HG03469 (cell line): Measurements from ENCODE around the gene CD300LF.

Experiments
- ATAC-seq: cut with Tn5 transposase; IDR thresholded peaks from one replicate; pipeline ENCODE4 v1.9.1; 2021; ENCODE audit warnings: mild to moderate bottlenecking, moderate library complexity, moderate number of reproducible peaks; ENCODE audit not compliant: unreplicated experiment

CD300LF gene

DNA sequence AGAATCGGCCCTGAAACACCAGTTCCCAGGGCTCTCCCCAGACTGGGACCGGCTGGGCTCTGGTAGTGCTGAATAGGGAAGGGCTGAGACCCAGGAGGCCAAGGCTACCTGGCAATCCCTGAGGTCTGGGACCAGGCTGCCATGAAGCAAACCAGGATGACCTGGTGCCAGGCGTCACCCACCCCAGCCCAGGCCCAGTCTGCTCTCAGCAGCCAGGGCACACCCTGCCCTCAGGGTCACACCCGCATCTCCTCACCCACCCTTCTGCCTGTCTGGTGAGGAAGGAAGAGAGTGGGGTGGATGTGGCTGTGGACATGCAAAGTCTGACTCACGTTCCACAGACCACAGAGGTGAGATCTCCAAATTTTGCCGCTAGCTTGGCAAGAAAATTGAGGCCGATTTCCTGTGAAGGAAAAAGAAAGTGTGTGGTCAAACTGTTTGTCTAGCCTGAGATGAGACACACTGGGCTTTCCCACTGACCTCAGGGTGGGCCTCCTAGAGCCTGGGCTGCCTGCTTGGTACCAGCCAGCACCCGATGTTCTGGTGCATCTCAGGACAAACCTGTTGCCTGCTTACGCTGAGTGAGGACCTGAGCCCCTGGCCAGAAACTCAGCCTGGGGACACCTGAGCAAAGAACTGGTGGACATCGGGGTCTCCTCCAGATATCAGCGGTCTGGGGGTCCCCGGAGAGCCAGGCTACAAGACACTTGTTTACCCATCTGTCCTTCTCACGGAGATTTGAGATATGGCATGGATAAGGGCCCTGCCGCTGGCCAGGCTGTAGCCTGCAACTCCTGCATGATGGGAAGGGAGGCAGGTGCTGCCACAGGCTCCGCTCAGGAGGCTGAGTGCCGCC lies 18.0 kb upstream of the CD300LF start:
- ATAC-seq, result no peak

DNA sequence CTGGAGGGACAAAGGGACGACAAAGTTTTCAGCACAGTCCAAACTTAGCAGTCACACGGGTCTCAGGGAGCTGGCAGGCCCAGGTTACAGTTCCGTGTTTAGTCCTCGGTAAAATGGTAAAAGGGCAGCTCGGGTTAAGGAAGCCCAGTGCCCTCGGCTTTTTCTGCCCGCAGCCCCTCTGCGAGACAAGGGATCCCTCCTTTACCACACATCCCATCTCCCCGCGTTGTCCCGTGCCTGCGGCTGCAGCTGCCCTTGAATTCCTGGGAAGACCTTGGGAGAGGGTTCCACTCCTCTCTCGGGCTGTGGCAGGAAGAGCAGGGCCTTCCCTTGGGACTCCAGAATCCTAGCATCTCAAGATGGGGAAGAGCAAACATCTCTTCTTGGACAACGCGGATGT lies 17.1 kb upstream of the CD300LF start:
- no peak for ATAC-seq

DNA sequence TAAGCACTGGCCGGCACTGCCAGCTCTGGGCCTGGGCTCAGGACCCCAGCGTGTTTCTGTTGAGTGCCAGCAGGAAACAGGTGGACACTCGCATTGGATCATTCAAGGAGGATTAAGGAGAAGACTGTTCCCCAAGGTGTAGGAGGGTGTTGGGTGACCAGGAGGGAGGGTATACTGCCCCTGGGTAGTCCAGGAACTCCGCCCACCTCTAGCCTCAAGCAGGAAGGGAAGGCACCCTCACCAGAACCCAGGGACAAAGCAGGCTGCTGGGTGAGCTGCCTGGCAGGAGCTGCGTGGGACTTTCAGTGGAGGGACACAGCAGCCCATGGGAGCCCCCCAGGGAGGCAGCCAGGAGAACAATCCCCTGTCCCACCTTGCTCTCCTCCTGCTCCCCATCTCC lies 16.6 kb upstream of the CD300LF start:
- ATAC-seq, result no peak

DNA sequence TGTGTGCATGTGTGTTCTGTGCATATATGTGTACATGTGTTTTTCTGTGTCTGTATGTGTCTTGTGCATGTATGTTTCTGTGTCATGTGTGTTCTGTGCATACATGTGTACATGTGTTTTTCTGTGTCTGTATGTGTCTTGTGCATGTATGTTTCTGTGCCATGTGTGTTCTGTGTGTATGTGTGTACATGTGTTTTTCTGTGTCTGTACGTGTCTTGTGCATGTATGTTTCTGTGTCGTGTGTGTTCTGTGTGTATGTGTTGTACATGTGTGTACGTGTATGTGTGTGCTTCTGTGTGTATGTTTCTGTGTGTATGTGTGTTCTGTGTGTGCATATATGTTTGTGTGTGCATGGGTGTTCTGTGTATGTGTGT lies 16.0 kb upstream of the CD300LF start:
- no peak for ATAC-seq

DNA sequence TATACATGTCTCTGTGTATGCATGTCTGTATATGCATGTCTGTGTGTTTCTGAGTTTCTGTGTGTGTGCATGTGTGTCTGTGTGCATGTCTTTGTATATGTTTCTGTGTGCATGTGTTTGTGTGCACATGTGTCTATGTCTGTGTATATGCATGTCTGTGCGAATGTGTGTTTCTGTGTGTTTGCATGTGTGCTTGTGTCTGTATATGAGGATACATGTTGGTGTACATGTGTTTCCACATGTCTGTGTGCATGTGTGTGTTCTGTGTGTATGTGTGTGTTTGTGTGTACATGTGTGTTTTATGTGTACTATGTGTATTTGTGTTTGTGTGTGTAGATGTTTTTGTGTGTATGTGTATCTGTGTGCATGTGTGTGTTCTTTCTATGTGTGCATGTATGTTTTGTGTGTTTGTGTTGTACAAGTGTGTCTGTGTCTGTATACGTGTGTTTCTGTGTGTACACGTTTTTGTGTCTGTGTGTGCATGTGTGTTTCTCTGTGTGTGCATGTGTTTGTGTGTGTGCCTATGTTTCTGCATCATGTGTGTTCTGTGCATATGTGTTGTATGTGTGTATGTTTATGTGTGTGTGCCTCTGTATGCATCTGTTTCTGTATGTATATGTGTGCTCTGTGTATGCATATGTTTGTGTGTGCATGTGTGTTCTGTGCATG lies 15.4 kb upstream of the CD300LF start:
- ATAC-seq, result no peak

DNA sequence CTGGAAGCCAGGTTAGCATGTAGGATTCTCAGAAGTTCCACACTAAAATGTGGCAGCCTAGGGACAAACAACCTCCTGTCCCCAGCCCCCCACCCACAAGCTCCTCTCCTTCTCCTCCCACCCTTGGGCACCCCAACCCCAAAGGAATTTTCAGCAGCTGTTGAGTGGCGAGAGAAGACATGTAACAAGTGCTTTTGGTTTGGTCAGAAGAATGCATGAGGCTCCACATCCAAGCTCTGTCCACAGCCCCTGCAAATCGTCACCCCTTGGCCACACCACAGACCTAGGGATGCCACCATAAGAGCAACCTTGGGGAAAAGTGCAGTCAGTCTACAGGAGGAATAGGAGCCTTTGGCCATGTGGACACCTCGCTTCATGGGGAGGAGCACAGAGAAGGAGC lies 12.4 kb upstream of the CD300LF start:
- no peak for ATAC-seq

DNA sequence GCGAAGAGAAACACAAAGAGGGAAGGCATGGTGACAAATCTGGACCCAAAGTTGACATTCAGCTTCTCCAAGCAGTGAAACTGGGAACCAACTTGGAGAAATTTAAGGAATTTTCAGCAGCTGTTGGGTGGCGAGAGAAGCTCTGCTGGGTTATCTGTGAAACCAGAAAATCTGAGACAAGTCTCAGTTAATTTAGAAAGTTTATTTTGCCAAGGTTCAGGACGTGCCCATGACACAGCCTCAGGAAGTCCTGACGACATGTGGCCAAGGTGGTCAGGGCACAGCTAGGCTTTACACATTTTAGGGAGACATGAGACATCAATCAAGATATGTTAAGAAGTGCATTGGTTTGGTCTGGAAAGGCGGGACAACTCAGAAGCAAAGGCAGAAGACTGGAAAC lies 11.2 kb upstream of the CD300LF start:
- no peak for ATAC-seq

DNA sequence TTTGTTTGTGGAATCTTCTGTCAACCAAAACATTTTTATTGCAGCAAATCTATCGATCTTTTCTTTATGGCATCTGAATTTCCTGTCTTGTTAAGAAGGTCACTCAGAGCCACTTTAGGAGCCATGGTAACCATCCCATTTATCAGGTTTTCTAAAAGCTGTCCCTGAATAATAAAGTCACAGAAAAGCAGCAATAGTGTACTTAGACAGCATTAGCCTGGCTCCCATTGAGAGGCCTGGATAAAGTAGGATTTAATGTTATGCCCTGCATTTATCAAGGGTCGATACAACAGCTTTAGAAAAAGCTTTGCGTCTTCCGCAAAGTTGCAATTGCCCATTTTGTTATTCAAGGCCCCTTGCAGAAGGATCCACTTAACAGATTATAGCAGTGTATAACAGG lies 10.1 kb upstream of the CD300LF start:
- ATAC-seq, result no peak

DNA sequence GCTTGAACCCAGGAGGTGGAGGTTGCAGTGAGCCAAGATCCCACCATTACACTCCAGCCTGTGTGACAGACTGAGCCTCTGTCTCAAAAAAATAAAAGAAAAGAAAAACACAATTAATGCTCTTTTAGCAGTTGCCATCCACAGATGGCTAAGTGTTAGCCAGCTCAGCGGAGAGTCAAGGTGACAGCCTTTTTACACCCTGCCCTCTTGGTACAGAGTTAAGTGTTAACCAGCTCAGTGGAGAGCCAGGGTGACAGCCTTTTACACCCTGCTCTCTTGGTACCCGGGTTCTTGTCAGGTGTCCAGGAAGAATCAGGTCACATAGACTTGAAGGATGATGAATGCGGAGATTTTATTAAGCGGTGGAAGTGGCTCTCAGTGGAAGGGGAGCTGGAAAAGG lies 7.8 kb upstream of the CD300LF start:
- no peak for ATAC-seq

DNA sequence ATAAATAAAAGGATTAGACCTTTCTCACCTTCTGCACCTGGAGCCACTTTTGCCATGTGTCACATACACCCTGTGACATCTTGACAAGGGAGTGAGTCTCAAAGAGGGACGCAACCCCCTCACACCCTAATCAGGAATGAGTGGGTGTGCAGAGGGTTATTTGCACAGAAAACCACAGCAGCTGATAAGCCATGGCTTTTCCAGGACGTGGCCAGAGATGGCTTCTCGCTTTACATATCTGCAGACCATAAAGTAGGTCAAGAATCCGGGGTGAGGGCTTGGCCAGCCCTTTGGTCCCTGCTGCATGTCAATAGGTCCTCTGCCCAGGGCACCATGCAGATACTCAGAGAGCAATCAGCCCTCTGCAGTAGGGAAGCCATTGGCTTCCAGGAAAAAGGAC lies 2.4 kb upstream of the CD300LF start:
- no peak for ATAC-seq

DNA sequence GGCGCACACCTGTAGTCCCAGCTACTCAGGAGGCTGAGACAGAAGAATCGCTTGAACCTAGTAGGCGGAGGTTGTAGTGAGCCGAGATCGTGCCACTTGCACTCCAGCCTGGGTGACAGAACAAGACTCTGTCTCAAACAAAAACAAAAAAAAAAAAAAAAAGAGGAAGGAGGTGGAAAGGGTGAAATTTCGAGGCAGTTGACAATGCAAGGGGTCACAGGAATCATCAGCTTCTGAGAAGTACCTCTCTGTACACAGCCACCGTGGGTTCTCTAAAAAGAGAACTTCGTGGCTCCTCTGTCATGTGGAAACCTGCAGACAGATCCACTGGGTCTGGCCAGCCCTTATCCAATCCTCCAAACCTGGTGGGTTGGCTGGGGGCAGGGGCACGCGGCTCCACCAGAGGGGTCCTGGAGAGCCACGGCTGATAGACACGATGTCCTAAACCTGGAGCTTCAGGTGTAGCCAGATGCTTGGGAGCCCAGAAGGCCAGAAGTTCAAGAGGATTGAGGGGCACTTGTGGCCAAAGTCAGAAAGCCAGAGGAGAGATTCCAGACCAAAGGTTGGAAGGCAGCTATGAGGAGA lies 540 bp upstream of the CD300LF start:
- ATAC-seq, result no peak

DNA sequence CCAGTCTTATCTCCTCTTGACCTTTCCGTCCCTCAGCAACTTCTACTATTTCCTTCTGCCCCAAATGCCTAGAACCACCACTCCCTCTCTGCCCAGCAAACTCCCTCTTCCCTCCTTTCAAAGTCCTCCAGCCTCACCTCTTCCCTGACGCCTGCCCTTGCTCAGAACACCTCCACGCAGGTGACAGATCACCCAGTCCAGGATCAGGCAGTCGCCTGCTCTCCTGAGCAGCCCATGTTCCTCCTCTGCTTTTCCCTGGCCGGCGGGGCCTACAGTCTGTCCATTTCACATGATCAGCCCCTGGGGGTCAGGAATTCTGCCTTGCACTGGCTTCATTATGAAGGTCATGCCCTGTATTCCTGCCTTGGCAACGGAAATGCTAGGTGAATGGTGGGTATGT lies 422 bp downstream of the CD300LF start:
- ATAC-seq, result no peak

DNA sequence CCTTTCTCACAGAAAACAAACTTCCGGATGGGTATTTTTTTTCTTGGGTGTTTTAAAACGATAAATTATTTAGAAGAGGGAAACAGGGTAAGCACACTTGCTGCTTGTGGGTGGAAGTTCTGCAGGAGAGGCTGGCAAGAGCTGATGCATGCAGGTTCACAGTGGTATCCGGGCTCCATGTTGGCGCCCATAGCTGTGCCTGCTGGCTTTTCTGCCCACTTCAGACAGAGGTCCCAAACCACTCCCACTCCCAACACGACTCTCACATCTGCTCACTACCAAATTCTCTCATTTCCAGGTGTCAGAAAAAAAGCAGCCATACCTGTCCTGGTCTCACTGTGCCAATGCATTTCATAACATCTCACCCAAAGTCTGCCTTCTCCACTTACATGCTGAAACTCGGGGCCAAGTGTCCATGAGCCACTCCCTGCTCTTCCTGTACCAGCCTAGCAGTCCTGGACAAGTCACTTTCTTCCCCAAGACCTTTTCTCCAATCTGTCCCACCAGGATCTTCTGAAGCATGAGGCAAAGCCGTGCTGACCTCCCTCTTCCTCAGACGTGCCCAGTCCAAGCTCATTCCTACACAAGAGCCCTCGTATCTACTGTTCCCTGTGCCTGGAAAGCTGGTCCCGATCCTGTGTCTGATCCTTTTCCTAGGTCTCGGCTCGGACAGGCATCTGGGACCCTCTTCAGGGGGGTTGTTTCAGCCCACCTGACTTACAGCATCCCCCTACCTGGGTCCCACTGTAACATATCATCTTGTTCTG lies 1.5 kb downstream of the CD300LF start:
- ATAC-seq, result no peak

DNA sequence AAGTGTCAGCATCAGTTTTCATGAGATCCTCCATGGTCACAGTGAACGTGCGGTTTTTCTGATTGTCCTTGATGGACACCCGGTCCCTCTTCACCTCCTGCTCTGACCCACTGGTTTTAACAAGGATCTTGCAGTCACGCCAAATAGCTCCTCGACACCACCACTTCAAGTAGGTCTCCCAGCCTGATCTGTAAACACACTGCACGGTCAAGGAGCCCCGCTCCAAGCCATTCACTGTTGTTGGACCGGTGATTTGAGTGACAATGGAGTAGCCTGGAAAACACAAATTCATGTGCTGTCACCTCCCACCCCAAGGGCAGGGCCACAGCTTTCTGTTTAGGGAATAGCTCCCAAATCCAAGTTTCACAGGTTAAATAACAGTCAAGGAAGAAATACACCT lies 8.2 kb downstream of the CD300LF start:
- ATAC-seq, result no peak

DNA sequence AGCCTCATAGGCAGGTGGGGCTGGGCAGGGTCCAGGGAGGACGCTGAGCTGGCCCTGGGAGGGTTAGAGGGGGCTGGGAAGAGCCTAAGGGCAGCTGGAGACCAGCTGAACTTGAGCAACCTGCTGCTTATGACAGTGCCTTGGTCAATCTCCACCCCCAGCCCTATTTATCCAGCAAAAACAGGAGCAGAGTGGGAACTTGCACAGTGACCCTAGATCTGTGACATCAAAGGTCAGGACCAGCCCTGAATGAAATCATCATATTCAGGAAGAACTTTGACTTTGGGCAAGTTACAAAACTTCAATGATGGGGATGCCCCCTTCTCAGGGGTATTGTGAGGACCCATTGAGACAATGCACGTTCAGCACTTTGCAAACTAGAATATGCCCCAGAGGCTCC lies 9.4 kb downstream of the CD300LF start:
- no peak for ATAC-seq

DNA sequence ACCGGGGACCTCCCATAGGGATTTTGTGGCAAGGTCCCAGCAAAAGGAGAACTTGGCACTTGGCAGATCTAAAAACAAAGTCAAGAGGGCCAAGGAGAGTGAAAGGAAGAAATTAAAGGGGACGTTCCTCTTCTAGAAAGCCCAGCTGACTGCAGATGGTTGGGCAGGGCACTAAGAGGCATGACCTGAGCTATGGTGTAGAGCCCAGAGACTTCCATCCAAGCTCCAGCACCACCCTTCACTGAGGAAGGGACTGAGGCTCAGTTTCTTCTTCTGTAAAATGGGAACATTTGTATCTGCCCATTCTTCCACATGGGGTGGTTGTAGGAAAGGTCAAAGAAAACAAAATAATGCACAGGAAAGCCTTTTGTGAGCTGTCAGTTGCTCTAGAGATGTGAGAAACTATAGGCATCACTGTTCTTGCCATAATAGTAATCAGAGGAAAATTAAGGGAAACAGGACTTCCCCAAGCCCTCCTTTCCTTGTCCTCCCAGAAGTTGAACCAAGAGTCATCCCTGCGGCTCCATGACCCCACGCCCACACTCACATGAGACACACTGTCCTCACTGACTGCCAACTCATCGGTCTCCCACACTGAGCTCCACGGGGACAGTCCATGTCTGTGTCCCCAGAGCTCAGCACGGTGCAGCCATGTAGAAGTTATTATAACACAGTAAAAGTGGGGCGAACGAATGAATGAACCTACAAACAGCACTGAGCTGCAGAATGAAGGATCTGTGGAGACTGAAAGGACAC lies 10.4 kb downstream of the CD300LF start:
- no peak for ATAC-seq

DNA sequence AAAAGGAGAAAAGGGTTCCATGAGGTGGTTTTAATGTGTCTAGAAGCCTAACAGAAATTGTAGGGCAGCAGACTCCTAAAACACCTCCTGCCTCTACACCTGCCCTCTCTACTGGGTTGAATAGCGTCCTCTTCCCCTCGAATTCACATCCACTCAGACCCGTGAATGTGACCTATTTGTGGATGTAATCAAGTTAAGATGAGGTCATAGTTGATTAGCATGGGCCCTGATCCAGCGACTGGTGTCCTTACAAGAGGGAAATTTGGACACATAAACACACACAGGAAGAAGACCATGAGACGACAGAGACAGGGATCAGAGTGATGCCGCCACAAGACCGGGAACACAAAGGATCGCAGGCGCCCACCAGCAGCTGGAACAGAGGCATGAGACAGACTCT lies 13.5 kb downstream of the CD300LF start:
- no peak for ATAC-seq

DNA sequence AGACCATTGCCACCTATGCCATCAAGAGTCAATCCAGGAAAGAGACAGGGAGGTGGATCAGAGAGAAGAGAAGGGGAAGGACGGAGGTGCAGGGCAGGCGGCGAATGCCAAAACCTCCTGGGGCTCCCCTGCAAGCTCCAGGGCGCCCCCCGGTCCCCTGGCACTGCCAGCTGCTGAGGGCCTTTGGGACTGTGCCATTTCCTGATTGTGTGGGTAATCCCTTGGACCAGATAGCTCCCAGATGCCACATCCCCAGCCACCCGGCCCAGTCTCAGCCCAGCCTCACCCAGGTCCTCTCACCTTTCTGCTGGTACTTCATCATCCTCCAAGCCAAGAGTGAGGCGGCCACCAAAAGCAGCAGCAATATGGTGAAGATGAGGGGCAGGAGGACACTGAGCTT lies 14.7 kb downstream of the CD300LF start:
- no peak for ATAC-seq

DNA sequence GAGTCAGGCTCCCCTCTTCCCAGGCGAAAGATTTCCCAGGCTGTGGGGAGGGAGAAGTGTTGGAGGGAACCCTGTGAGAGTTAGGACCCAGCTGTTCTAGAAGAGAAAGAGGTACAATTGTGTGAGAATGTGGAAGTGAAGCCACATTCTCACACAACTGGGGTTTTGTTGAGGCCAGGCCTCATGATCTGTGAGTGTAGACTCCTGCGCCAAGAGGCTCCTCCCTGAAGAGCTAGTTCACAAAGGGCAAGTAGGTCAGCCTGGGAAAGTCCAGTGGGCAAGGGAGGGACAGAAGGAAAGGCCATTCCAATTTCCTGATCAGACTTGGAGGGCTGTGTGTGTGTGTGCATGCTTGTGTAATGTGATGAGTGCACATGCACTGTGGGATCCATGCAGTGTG lies 15.2 kb downstream of the CD300LF start:
- ATAC-seq, result no peak

DNA sequence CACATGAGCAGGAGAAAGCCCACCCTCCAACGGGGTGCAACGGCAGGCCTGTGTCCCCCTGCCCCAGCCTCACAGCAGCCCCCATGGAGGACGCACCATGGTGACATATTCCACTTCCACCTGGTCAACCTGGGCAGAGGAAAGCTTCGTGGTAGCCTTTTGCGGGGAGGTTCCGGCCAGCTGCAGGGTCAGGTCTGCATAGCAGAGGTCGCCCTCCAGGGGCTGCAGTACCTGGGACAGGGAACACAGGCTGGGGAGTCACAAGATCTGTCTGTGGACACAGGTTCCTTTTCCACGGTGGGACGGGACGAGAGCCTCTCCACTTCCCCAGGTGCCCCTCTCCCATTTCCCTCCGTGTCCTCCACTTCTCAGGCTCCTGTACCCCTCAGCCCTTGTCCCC lies 17.1 kb downstream of the CD300LF start:
- no peak for ATAC-seq

DNA sequence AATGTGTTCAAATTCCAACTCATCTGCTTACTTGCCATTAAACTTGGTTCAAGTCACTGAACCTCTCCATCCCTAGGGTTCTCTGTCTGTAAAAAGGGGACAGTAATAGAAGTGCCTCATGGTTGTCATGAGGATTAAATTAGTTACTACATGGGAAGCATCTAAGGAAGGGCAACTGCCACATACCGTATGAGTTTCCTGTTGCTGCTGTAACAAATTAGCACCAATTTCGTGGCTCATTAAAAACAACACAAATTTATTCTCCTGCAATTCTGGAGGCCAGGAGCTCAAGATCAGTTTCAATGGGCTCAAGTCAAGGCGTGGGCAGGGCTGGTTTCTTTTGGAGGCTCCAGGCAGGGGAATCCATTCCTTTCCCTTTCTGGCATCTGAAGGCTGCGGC lies 18.6 kb downstream of the CD300LF start:
- no peak for ATAC-seq
